Parathyroid adenoma (tissue), 2 donors: Measurements from ENCODE around the gene PAMR1.

Experiments used
- H2AFZ ChIP-seq: fragments of 300-600 bp; sonication (generic); one replicate; pipeline ENCODE4 v1.7.0; 2017; ENCODE audit warnings: antibody characterized with exemption, mild to moderate bottlenecking
- H3K27ac ChIP-seq: fragments of 300-600 bp; sonication (generic); one replicate; pipeline ENCODE4 v1.7.0; 2017
- H3K27me3 ChIP-seq: fragments of 300-600 bp; sonication (generic); one replicate; pipeline ENCODE4 v1.7.0; 2017; ENCODE audit warnings: low read length; ENCODE audit not compliant: control insufficient read depth, insufficient read depth
- H3K36me3 ChIP-seq: fragments of 300-600 bp; sonication (generic); one replicate; pipeline ENCODE4 v1.7.0; 2017; ENCODE audit warnings: low read length; ENCODE audit not compliant: control insufficient read depth, insufficient read depth
- H3K4me1 ChIP-seq: fragments of 300-600 bp; sonication (generic); one replicate; pipeline ENCODE4 v1.7.0; 2017; ENCODE audit warnings: control low read depth
- H3K4me2 ChIP-seq: fragments of 300-600 bp; sonication (generic); one replicate; pipeline ENCODE4 v1.7.0; 2017; ENCODE audit warnings: low read length
- H3K4me3 ChIP-seq: fragments of 300-600 bp; sonication (generic); one replicate; pipeline ENCODE4 v1.7.0; 2017; ENCODE audit warnings: low read depth, low read length
- H3K79me2 ChIP-seq: fragments of 300-600 bp; sonication (generic); one replicate; pipeline ENCODE4 v1.7.0; 2017; ENCODE audit warnings: control low read depth
- H3K9ac ChIP-seq: fragments of 300-600 bp; sonication (generic); one replicate; pipeline ENCODE4 v1.7.0; 2017; ENCODE audit warnings: mild to moderate bottlenecking
- H3K9me3 ChIP-seq: fragments of 300-600 bp; sonication (generic); one replicate; pipeline ENCODE4 v1.7.0; 2017; ENCODE audit warnings: low read length; ENCODE audit not compliant: control insufficient read depth
- TF ChIP-seq, protein P1 (sequence below): fragments of 300-600 bp; sonication (generic); IDR thresholded peaks from one replicate; pipeline ENCODE4 v1.7.0; 2017; ENCODE audit warnings: antibody characterized with exemption, mild to moderate bottlenecking
- donor health status: primary hyperparathyroidism.

PAMR1 gene

DNA sequence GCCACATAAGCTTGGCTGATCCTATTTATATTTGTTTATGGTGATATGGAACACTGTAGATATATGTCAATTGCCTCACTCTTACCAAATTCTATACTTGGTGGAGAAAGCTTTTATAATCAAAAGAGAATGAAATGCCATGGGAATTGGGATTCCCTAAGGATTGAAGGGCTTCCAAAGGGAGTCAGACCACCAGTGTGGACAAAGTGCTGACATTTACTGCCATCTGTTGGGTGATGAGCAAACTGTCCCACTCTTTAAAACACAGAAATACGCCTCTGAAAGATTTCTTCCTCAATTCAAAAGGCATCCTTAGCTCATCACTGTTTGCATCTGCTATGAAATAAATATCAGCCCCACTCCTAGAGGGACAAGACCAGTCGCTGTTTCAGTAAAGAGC is 113.1 kb downstream of the PAMR1 start:
- no peaks in the 10 kb centered on the region for H3K79me2 ChIP-seq
- no peak overlapping the region for H3K27ac ChIP-seq
- H3K36me3 ChIP-seq: no peaks in the 10 kb centered on the region
- H3K4me3 ChIP-seq: no peak overlapping the region
- no peaks in the 10 kb centered on the region for H3K4me1 ChIP-seq
- H3K27me3 ChIP-seq: no peaks in the 10 kb centered on the region
- no peaks in the 10 kb centered on the region for H3K9me3 ChIP-seq
- H3K9ac ChIP-seq: no peak overlapping the region
- no peak overlapping the region for H3K4me2 ChIP-seq
- no peak overlapping the region for H2AFZ ChIP-seq
- TF ChIP-seq, protein P1, sequence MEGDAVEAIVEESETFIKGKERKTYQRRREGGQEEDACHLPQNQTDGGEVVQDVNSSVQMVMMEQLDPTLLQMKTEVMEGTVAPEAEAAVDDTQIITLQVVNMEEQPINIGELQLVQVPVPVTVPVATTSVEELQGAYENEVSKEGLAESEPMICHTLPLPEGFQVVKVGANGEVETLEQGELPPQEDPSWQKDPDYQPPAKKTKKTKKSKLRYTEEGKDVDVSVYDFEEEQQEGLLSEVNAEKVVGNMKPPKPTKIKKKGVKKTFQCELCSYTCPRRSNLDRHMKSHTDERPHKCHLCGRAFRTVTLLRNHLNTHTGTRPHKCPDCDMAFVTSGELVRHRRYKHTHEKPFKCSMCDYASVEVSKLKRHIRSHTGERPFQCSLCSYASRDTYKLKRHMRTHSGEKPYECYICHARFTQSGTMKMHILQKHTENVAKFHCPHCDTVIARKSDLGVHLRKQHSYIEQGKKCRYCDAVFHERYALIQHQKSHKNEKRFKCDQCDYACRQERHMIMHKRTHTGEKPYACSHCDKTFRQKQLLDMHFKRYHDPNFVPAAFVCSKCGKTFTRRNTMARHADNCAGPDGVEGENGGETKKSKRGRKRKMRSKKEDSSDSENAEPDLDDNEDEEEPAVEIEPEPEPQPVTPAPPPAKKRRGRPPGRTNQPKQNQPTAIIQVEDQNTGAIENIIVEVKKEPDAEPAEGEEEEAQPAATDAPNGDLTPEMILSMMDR: no peak

DNA sequence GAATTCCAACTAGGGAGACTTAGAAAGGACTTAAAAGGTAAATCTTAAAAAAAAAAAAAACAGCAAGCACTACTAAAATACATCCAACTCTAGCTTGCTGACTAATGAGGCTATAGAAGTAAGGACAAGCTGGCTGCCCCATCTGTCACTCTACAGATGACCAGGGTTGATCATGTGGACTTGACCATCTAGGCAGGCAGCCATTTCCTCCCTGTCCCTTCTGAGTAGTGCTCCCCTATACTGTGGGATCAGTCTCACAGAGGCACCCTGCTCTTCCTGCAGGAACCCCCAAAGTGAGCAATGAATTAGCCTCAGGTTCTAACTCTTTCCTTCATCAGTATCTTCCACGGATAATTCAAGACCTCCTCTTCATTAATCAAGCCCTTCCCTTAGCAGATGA is 118.4 kb downstream of the PAMR1 start:
- no peak overlapping the region for H3K4me2 ChIP-seq
- TF ChIP-seq, protein P1: no peak
- no peaks in the 10 kb centered on the region for H3K79me2 ChIP-seq
- no peak overlapping the region for H3K27ac ChIP-seq
- H3K9me3 ChIP-seq: no peaks in the 10 kb centered on the region
- no peaks in the 10 kb centered on the region for H3K27me3 ChIP-seq
- no peak overlapping the region for H3K4me3 ChIP-seq
- no peak overlapping the region for H3K9ac ChIP-seq
- H3K4me1 ChIP-seq: no peaks in the 10 kb centered on the region
- no peaks in the 10 kb centered on the region for H3K36me3 ChIP-seq
- no peak overlapping the region for H2AFZ ChIP-seq

DNA sequence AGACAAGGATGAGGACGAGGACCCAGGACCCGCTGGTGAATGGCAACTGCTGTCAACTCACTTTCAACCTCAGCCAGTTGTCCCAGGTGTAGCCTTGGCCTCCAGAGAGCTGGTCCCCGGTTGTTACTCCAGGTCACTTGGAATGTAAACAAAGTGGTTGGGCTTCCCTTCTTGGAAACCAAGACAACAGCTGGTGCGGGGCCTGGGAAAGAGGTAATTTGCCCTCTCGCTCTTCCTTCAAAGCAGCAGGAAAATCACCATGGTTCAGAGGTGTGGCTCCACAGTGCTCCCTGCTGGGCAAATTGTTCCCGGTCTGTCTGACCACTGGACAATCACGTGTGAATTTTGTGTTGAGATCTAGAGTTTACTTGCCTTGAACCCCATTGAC is 121.0 kb downstream of the PAMR1 start:
- no peaks in the 10 kb centered on the region for H3K4me1 ChIP-seq
- no peak overlapping the region for H3K9ac ChIP-seq
- TF ChIP-seq, protein P1: peak; percentile 43
- H3K27me3 ChIP-seq: no peaks in the 10 kb centered on the region
- H3K79me2 ChIP-seq: no peaks in the 10 kb centered on the region
- no peaks in the 10 kb centered on the region for H3K36me3 ChIP-seq
- no peaks in the 10 kb centered on the region for H3K9me3 ChIP-seq
- peak overlapping the region; percentile 58 for H2AFZ ChIP-seq
- H3K4me3 ChIP-seq: no peak overlapping the region
- H3K27ac ChIP-seq: no peak overlapping the region
- H3K4me2 ChIP-seq: no peak overlapping the region

DNA sequence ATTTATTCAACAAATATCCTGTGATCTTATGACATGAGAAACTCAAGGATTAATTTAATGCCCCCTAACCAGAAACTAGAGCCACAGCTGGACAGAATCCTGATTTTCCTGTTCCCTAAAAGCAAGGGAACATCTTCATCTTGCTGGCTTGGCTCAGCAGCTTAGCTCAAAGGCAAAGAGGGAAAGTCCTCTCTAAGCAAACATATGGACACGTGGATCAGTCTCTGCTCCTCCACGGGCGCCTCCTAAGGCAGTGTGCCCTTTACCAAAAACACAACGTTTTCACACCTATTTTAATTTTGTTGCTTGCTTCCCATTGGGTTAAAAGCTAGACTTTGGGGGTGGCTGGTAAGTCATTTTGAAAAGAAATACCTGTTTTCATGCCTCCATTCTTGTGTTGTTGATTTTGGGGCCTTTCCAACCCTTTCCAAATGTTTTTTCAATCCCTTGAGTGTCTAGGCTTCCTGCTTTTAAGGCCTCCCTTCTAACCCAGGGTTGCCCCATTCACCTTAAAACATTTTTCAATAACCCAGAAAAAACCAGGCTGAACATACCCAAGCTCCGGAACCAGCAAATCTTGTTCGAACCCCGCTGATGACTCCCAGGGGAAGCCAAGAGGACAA is 121.5 kb downstream of the PAMR1 start:
- H3K27ac ChIP-seq: no peak overlapping the region

More for the DNA sequence above, 121.5 kb downstream of the PAMR1 start:
- TF ChIP-seq, protein P1: no peak
- no peaks in the 10 kb centered on the region for H3K79me2 ChIP-seq
- H3K4me3 ChIP-seq: no peak overlapping the region
- H3K4me2 ChIP-seq: no peak overlapping the region
- no peaks in the 10 kb centered on the region for H3K9me3 ChIP-seq
- no peaks in the 10 kb centered on the region for H3K27me3 ChIP-seq
- H3K36me3 ChIP-seq: no peaks in the 10 kb centered on the region
- no peaks in the 10 kb centered on the region for H3K4me1 ChIP-seq
- H3K9ac ChIP-seq: no peak overlapping the region
- no peak overlapping the region for H2AFZ ChIP-seq
